ENCODE measurements around the gene CAPN12. TPM values are rescaled to one million over a fixed set of nuclear protein-coding genes. Genes with fewer than 3 reads are reported as not detected.

The CAPN12 gene
- total and polyA plus RNA-seq, 2 experiments from 2014 or later: 0.11 to 0.21 TPM

GRCh38 chr19:38722947-38723605, 21.2 kb downstream of the CAPN12 start:
- Histone ChIP-seq H3K9ac (no peak overlapping the region), H3K4me1 (ENCODE audit: insufficient read depth) (no peaks in the 10 kb centered on the region), H3K4me2 (ENCODE audit: unreplicated experiment) (no peak overlapping the region), H3K4me3 (no peak overlapping the region), H3F3A (ENCODE audit: insufficient read depth) (no peaks in the 10 kb centered on the region), H3K27me3 (replicated peaks; ENCODE audit: insufficient read depth) (no peaks in the 10 kb centered on the region), H2AFZ (no peak overlapping the region), H3K9me3 (ENCODE audit: low read depth) (no peaks in the 10 kb centered on the region), H3K27ac (no peak overlapping the region), H4K20me1 (ENCODE audit: insufficient read depth) (no peaks in the 10 kb centered on the region), H3K79me2 (ENCODE audit: insufficient read depth) (peaks cover 58% of the 10 kb centered on the region), H3K9me2 (ENCODE audit: insufficient read depth) (no peaks in the 10 kb centered on the region), H3K36me3 (ENCODE audit: low read depth) (peaks cover 50% of the 10 kb centered on the region)
- DNase-seq: no peak
- in situ Hi-C loops (cut with MboI): no loop called here
- WGBS, 2 experiments (ENCODE audit: low coverage in 1 of 2, low lambda C conversion rate in 2 of 2, missing lambda C conversion rate in 2 of 2): 93 to 95% methylated on average over 9 to 10 of the region's 10 CpGs
- no peak for TF ChIP-seq EZH2 (IDR thresholded peaks at IDR 0.05; ENCODE audit: insufficient read depth, poor library complexity, severe bottlenecking)
- TF ChIP-seq EZH2phosphoT487 (IDR thresholded peaks at IDR 0.05; ENCODE audit: insufficient read depth, low read depth): no peak

DNA sequence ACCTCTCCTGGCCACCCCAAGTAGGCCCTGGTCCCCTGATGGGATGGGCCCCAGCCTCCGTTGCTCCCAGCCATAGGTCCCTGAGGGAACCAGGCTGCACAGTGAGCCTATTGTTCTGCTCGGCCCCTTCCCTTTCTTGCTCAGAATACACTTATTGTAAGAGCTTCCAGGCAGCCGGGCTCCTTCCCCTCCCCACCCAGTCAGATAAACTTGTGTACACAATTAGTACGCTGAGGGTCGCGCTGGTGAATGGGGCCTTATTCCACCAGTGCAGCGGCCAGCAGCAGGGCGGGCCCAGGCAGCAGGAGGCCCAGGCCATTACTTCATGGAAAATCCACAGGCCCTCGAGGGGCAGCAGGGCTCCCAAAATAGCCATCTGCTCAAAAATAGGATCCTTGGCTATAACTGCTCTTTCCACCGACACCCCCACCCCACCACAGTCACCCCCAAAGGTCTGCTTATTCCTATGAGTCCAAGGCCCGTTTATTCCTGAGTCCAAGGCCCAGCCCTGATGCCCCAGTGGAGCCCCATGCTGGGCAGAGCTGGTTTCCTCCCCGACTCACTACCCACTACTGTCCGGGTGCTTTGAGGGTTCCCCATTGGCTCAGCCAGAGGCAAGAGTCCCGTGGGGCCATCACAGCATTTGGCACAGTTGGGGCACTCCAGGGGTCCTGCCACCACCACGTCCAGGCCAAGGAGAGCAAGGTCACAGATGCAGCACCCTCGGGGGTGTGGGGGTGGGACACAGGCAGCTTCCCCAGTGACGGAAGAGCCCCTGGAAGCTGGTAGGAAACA, 22.1 kb downstream of the CAPN12 start:
- no peaks in the 10 kb centered on the region for H3K27me3 ChIP-seq (replicated peaks; ENCODE audit: insufficient read depth)
- H3K36me3 ChIP-seq (ENCODE audit: low read depth): peaks cover 55% of the 10 kb centered on the region
- TF ChIP-seq EZH2phosphoT487 (IDR thresholded peaks at IDR 0.05; ENCODE audit: insufficient read depth, low read depth) (no peak), EZH2 (IDR thresholded peaks at IDR 0.05; ENCODE audit: insufficient read depth, poor library complexity, severe bottlenecking) (no peak)
- in situ Hi-C loops (cut with MboI): no loop called here
- H3K79me2 ChIP-seq (ENCODE audit: insufficient read depth): peaks cover 65% of the 10 kb centered on the region
- no peak overlapping the region for H2AFZ ChIP-seq
- DNase-seq: no peak
- no peak overlapping the region for H3K4me3 ChIP-seq
- H3K9me2 ChIP-seq (ENCODE audit: insufficient read depth): no peaks in the 10 kb centered on the region
- no peaks in the 10 kb centered on the region for H3K4me1 ChIP-seq (ENCODE audit: insufficient read depth)
- no peaks in the 10 kb centered on the region for H3K9me3 ChIP-seq (ENCODE audit: low read depth)
- H3K27ac ChIP-seq: no peak overlapping the region
- no peak overlapping the region for H3K9ac ChIP-seq
- H4K20me1 ChIP-seq (ENCODE audit: insufficient read depth): no peaks in the 10 kb centered on the region
- H3F3A ChIP-seq (ENCODE audit: insufficient read depth): no peaks in the 10 kb centered on the region
- H3K4me2 ChIP-seq (ENCODE audit: unreplicated experiment): no peak overlapping the region
- WGBS, 2 experiments (ENCODE audit: low coverage in 1 of 2, low lambda C conversion rate in 2 of 2, missing lambda C conversion rate in 2 of 2): 73 to 77% methylated on average over 17 of the region's 17 CpGs

DNA sequence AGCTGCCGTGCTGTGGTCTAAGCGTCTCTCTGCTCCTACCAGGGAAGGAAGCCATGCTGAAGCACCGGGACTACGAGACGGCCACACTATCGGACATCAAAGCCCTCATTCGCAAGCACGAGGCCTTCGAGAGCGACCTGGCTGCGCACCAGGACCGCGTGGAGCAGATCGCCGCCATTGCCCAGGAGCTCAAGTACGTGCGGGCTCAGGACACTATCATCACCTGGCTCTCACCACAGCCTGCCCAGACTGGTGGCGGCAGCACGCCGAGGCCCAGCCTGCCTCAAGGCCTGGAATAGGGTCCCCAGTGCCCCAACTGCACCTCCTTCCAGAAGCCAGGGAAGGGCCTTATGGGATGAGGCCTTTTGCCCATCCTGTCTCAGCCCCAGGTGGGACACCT, 22.8 kb downstream of the CAPN12 start:
- no peak for DNase-seq
- Histone ChIP-seq H3K27me3 (replicated peaks; ENCODE audit: insufficient read depth) (no peaks in the 10 kb centered on the region), H3K9me3 (ENCODE audit: low read depth) (no peaks in the 10 kb centered on the region), H3K9me2 (ENCODE audit: insufficient read depth) (no peaks in the 10 kb centered on the region), H2AFZ (no peak overlapping the region), H3K4me1 (ENCODE audit: insufficient read depth) (no peaks in the 10 kb centered on the region), H3K4me3 (no peak overlapping the region), H3K27ac (no peak overlapping the region), H4K20me1 (ENCODE audit: insufficient read depth) (no peaks in the 10 kb centered on the region), H3K4me2 (ENCODE audit: unreplicated experiment) (no peak overlapping the region), H3K79me2 (ENCODE audit: insufficient read depth) (peaks cover 70% of the 10 kb centered on the region), H3K9ac (no peak overlapping the region), H3F3A (ENCODE audit: insufficient read depth) (no peaks in the 10 kb centered on the region), H3K36me3 (ENCODE audit: low read depth) (peaks cover 57% of the 10 kb centered on the region)
- in situ Hi-C loops (cut with MboI): no loop called here
- TF ChIP-seq EZH2phosphoT487 (IDR thresholded peaks at IDR 0.05; ENCODE audit: insufficient read depth, low read depth) (no peak), EZH2 (IDR thresholded peaks at IDR 0.05; ENCODE audit: insufficient read depth, poor library complexity, severe bottlenecking) (no peak)
- 89 to 94% methylated on average over 20 of the region's 20 CpGs for WGBS, 2 experiments (ENCODE audit: low coverage in 1 of 2, low lambda C conversion rate in 2 of 2, missing lambda C conversion rate in 2 of 2)

DNA sequence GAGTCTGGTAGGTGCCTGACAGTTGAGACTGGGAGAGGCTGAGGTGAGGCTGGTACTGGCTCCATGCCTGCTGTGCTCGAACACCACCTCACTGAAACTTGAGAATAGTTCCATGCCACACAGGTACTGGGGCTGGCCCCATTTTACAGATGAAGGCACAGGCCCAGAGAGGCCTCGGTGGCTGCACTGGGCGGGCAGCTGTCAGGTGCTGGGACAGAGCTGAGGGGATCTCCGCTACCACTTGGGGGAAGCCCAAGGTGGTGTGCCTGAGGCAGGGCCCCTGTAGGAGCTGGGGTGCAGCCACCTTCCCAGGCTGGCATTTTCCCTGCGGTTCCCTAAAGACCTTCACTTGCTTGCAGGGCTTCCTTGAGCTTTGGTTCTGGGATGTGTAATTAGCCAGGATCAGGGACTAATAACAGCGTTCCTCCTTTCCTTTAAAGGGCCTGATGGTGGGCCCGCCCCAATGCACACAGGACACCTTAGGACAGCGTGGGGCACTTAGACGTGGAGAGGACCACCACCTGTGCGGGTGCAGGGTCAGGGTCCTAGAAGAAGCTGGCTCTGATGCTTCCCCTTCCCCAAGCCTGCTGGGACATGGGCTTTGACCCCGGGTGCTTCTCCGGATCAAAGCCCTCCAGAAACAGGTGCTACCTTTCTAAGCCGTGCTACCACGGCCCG, 23.6 kb downstream of the CAPN12 start:
- DNase-seq: no peak
- no peak for TF ChIP-seq EZH2 (IDR thresholded peaks at IDR 0.05; ENCODE audit: insufficient read depth, poor library complexity, severe bottlenecking)

More for the DNA sequence above, 23.6 kb downstream of the CAPN12 start:
- H3K4me3 ChIP-seq: no peak overlapping the region
- H3K27ac ChIP-seq: no peak overlapping the region
- no peaks in the 10 kb centered on the region for H3K4me1 ChIP-seq (ENCODE audit: insufficient read depth)
- no peak overlapping the region for H3K4me2 ChIP-seq (ENCODE audit: unreplicated experiment)
- H3K9me2 ChIP-seq (ENCODE audit: insufficient read depth): no peaks in the 10 kb centered on the region
- no peaks in the 10 kb centered on the region for H4K20me1 ChIP-seq (ENCODE audit: insufficient read depth)
- H3K9me3 ChIP-seq (ENCODE audit: low read depth): no peaks in the 10 kb centered on the region
- no peaks in the 10 kb centered on the region for H3K27me3 ChIP-seq (replicated peaks; ENCODE audit: insufficient read depth)
- H3F3A ChIP-seq (ENCODE audit: insufficient read depth): 0 out of 2 replicates have a peak, but pooled peaks cover 5% of the 10 kb centered on the region
- in situ Hi-C loops (cut with MboI): no loop called here
- H3K79me2 ChIP-seq (ENCODE audit: insufficient read depth): peaks cover 74% of the 10 kb centered on the region
- H3K36me3 ChIP-seq (ENCODE audit: low read depth): peaks cover 62% of the 10 kb centered on the region
- no peak overlapping the region for H2AFZ ChIP-seq
- no peak overlapping the region for H3K9ac ChIP-seq
- WGBS, 2 experiments (ENCODE audit: low coverage in 1 of 2, low lambda C conversion rate in 2 of 2, missing lambda C conversion rate in 2 of 2): 92 to 93% methylated on average over 15 of the region's 15 CpGs

All from GM23248 (cell line).